Gastroesophageal sphincter (tissue), 4 donors: Measurements from ENCODE around the gene ANAPC7. TPM values are rescaled to one million over a fixed set of nuclear protein-coding genes. Genes with fewer than 3 reads are reported as not detected.

ENCODE experiments used
- ATAC-seq: fragments of 150-250 bp; one replicate; pipeline ENCODE4 v1.9.1; 2016; ENCODE audit warnings: mild to moderate bottlenecking, moderate library complexity
- H3K27ac ChIP-seq, 4 donors: fragments of 200-600 bp; sonication (generic) in 3 of 4; 1 replicate in 3 of 4; 2 replicates in 1 of 4; pipeline ENCODE4 v1.5.1; 2016 to 2019
- H3K27me3 ChIP-seq: fragments of 200-600 bp; sonication (generic); one replicate; pipeline ENCODE4 v1.5.1; 2019
- H3K36me3 ChIP-seq, 2 donors: fragments of 200-600 bp; sonication (generic); one replicate each; pipeline ENCODE4 v1.5.1; 2019; ENCODE audit warnings: control low read depth in 1 of 2
- H3K4me1 ChIP-seq, 3 donors: fragments of 200-600 bp; sonication (generic); 1 replicate in 2 of 3; 2 replicates in 1 of 3; pipeline ENCODE4 v1.5.1; 2016 to 2019; ENCODE audit warnings: control low read depth in 2 of 3
- H3K4me3 ChIP-seq, 2 donors: fragments of 200-600 bp; sonication (generic); one replicate each; pipeline ENCODE4 v1.5.1; 2019; ENCODE audit warnings: mild to moderate bottlenecking in 1 of 2, moderate library complexity in 1 of 2
- H3K9me3 ChIP-seq, 3 donors: fragments of 200-600 bp; sonication (generic); one replicate each; pipeline ENCODE4 v1.5.1; 2017 to 2019; ENCODE audit warnings: control low read depth in 2 of 3
- CTCF ChIP-seq, 4 experiments: fragments of 200-600 bp in 2 of 4; fragments of 450-650 bp in 2 of 4; sonication (generic) in 1 of 4; IDR thresholded peaks; one replicate each; pipeline ENCODE4 v1.5.1; 2017 to 2019; ENCODE audit warnings: antibody characterized with exemption in 4 of 4, mild to moderate bottlenecking in 2 of 4, moderate library complexity in 2 of 4
- EP300 ChIP-seq: sonication (generic); formaldehyde crosslinking; IDR thresholded peaks from one replicate; pipeline ENCODE4 v1.6.1; 2017; ENCODE audit warnings: antibody characterized with exemption, mild to moderate bottlenecking
- POLR2A ChIP-seq, 2 donors: fragments of 450-650 bp; IDR thresholded peaks; one replicate each; pipeline ENCODE4 v1.6.1; 2017; ENCODE audit warnings: antibody characterized with exemption in 2 of 2, mild to moderate bottlenecking in 2 of 2, moderate library complexity in 1 of 2
- POLR2AphosphoS5 ChIP-seq: sonication (generic); formaldehyde crosslinking; IDR thresholded peaks from one replicate; pipeline ENCODE4 v1.6.1; 2017; ENCODE audit warnings: antibody characterized with exemption
- WGBS, 2 donors: methylation state at CpG; one replicate each; pipeline ENCODE4 v1.1.5; 2018; ENCODE audit warnings: low coverage in 1 of 2; 5-methylcytosine and 5-hydroxymethylcytosine counted together
- total RNA-seq, 4 donors: library from RNA; depleted of rRNA; stranded (reverse); fragments of >200 nt; gene quantifications; one replicate each; pipeline ENCODE4 v1.1.0, GENCODE V29; 2016

The ANAPC7 gene
- total RNA-seq, 4 donors from 2014 or later: 40.4 to 50.1 (median 46.2) TPM

DNA sequence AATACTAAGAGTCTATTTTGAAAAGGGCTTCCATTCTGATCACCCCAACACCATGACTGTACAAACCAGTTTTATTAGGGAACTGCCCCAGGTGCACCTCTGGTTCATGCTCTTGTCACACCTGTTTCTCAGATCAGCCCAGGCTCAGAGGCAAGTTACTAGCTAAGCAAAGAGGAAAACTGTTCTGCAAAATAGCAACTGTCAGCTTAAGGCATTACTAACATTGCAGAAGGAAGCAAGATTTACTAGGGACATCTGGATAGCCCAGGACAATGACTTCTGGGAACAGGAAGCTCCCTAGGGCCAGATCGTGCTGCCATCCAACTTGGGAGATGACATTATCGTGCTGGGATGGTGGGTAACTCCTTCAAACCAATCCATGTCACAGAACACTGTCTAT, 30.1 kb downstream of the ANAPC7 start:
- no peak for ATAC-seq
- Histone ChIP-seq H3K4me1 (peaks cover 0 to 54% (median 27%) of the 10 kb centered on the region in 3 donors), H3K27ac (peak overlapping the region in 3 of 4 donors; percentile 49 to 67 (median 63)), H3K27me3 (no peaks in the 10 kb centered on the region), H3K4me3 (no peak overlapping the region), H3K9me3 (no peaks in the 10 kb centered on the region), H3K36me3 (peaks cover 0 to 83% of the 10 kb centered on the region in 2 donors)
- TF ChIP-seq POLR2AphosphoS5 (no peak), POLR2A (IDR thresholded peaks at IDR 0.05) (no peak)
- 17 to 56% methylated on average over 2 of the region's 2 CpGs for WGBS, 2 donors

GRCh38 chr12:110373025-110373424, 30.5 kb downstream of the ANAPC7 start:
- Histone ChIP-seq H3K9me3 (no peaks in the 10 kb centered on the region), H3K27me3 (no peaks in the 10 kb centered on the region), H3K4me1 (peaks cover 0 to 54% (median 27%) of the 10 kb centered on the region in 3 donors), H3K4me3 (no peak overlapping the region), H3K27ac (peak overlapping the region in 3 of 4 donors; percentile 49 to 67 (median 63)), H3K36me3 (peaks cover 0 to 79% of the 10 kb centered on the region in 2 donors)
- peak; percentile 66 for ATAC-seq
- 11 to 33% methylated on average over 3 of the region's 4 CpGs for WGBS, 2 donors
- TF ChIP-seq POLR2AphosphoS5 (no peak), CTCF (IDR thresholded peaks at IDR 0.05) (peak in 2 of 4 experiments; percentile 14 to 21), EP300 (no peak), POLR2A (IDR thresholded peaks at IDR 0.05) (no peak)

- no peak for ATAC-seq
- 80 to 82% methylated on average over 2 to 3 of the region's 7 CpGs for WGBS, 2 donors
- no peaks in the 10 kb centered on the region for H3K9me3 ChIP-seq
- H3K4me3 ChIP-seq: no peak overlapping the region
- no peaks in the 10 kb centered on the region for H3K27me3 ChIP-seq
- TF ChIP-seq POLR2AphosphoS5: no peak
- no peak for TF ChIP-seq EP300
- no peak for TF ChIP-seq POLR2A (IDR thresholded peaks at IDR 0.05)
- TF ChIP-seq CTCF (IDR thresholded peaks at IDR 0.05): no peak
- peaks cover 0 to 69% of the 10 kb centered on the region in 2 donors for H3K36me3 ChIP-seq
- peak overlapping the region in 2 of 4 donors; percentile 49 to 67 for H3K27ac ChIP-seq
- H3K4me1 ChIP-seq: peaks cover 0 to 63% (median 27%) of the 10 kb centered on the region in 3 donors
These were observed 31.5 kb downstream of the ANAPC7 start for GRCh38 chr12:110372056-110372425.

- WGBS, 2 donors: no CpG with 5 or more reads among the region's 13 CpGs
- no peak for TF ChIP-seq POLR2A (IDR thresholded peaks at IDR 0.05)
- TF ChIP-seq CTCF (IDR thresholded peaks at IDR 0.05): no peak
- no peak for TF ChIP-seq EP300
- no peak for TF ChIP-seq POLR2AphosphoS5
- no peak overlapping the region for H3K4me3 ChIP-seq
- no peak for ATAC-seq
- H3K36me3 ChIP-seq: peaks cover 0 to 64% of the 10 kb centered on the region in 2 donors
- no peaks in the 10 kb centered on the region for H3K27me3 ChIP-seq
- no peaks in the 10 kb centered on the region for H3K9me3 ChIP-seq
- peaks cover 0 to 68% (median 27%) of the 10 kb centered on the region in 3 donors for H3K4me1 ChIP-seq
- H3K27ac ChIP-seq: peak overlapping the region in 1 of 4 donors; percentile 67
These were observed 32.0 kb downstream of the ANAPC7 start for GRCh38 chr12:110371408-110372055.

DNA sequence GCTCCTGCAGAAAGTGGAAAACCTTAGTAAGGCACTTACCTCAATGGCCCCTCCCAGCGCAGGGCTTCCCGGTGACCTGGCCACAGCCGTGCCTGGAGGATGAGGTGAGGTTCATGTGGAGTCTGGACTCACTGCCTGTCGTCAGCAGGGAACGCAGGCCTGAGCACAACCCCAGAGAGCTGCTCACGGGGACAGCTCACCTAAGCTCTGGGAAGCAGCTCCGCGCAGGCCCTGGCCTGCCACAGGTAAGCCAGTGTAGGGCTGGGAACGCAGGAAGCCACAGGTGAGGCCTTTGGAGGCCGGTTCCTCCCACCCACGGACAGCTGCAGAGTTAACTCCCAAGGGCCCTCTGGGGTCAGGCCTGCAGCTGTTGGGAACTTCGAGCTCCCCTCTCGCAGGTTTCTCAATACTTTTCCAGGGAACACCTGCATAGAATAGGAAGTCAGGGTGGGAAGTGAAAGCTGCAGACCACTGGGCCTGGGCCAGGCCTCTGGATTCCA, 32.7 kb downstream of the ANAPC7 start:
- Histone ChIP-seq H3K27me3 (no peaks in the 10 kb centered on the region), H3K36me3 (peaks cover 0 to 57% of the 10 kb centered on the region in 2 donors), H3K27ac (no peak overlapping the region), H3K4me1 (peaks cover 0 to 76% (median 27%) of the 10 kb centered on the region in 3 donors), H3K9me3 (no peaks in the 10 kb centered on the region), H3K4me3 (no peak overlapping the region)
- ATAC-seq: no peak
- no peak for TF ChIP-seq CTCF (IDR thresholded peaks at IDR 0.05)
- no peak for TF ChIP-seq EP300
- TF ChIP-seq POLR2A (IDR thresholded peaks at IDR 0.05): no peak
- no peak for TF ChIP-seq POLR2AphosphoS5
- WGBS, 2 donors: no CpG with 5 or more reads among the region's 13 CpGs
